HEK293 (cell line): ENCODE results near the gene MAGI2.

Experiments
- CTCF ChIA-PET: fragments of 350-600 bp; formaldehyde crosslinking; extraction: SDS; loops from one replicate; lab custom pipeline; 2021; ENCODE audit warnings: antibody characterized with exemption; lab: Yijun Ruan, JAX
- POLR2A ChIA-PET: fragments of 300-600 bp; formaldehyde crosslinking; extraction: SDS; loops from one replicate; lab custom pipeline; 2020; ENCODE audit warnings: antibody characterized with exemption, inconsistent platforms; lab: Yijun Ruan, JAX
- H3K27ac ChIP-seq: fragments of 200-500 bp; sonication (Bioruptor generic); 2 replicates; pipeline ENCODE4 v1.5.1; 2014; ENCODE audit warnings: low read depth, low read length, control low read depth, inconsistent platforms; ENCODE audit errors: extremely low read depth
- H3K36me3 ChIP-seq, 2 experiments: fragments of 200-500 bp in 1 of 2; sonication (Bioruptor generic) in 1 of 2; 1 replicate in 1 of 2; 2 replicates in 1 of 2; pipeline ENCODE4 v1.5.1; 2014 to 2017; ENCODE audit warnings: inconsistent platforms in 2 of 2, low read length in 2 of 2; ENCODE audit not compliant: control insufficient read depth in 2 of 2, insufficient read depth in 1 of 2
- H3K4me1 ChIP-seq: fragments of 200-500 bp; sonication (Bioruptor generic); 2 replicates; pipeline ENCODE4 v1.5.1; 2014; ENCODE audit warnings: mild to moderate bottlenecking, low read length, inconsistent platforms; ENCODE audit not compliant: control insufficient read depth, insufficient read depth
- H3K4me3 ChIP-seq: 2 replicates; pipeline ENCODE4 v1.5.1; 2011; ENCODE audit warnings: low read depth, mild to moderate bottlenecking, control low read depth, low read length, moderate library complexity
- H3K9me3 ChIP-seq: fragments of 200-500 bp; sonication (Bioruptor generic); 2 replicates; pipeline ENCODE4 v1.5.1; 2014; ENCODE audit warnings: low read depth, low read length, inconsistent platforms; ENCODE audit not compliant: control insufficient read depth, insufficient read depth
- GLIS1 ChIP-seq: fragments of 450-650 bp; formaldehyde crosslinking; IDR thresholded peaks from 2 replicates; pipeline ENCODE4 v1.5.1; 2016; ENCODE audit warnings: missing biosample characterization, missing genetic modification characterization
- REST ChIP-seq: fragments of 450-650 bp; formaldehyde crosslinking; IDR thresholded peaks from 2 replicates; pipeline ENCODE4 v1.5.1; 2016; ENCODE audit warnings: missing biosample characterization, missing genetic modification characterization
- ZFP3 ChIP-seq: fragments of 450-650 bp; formaldehyde crosslinking; IDR thresholded peaks from 2 replicates; pipeline ENCODE4 v1.5.1; 2016; ENCODE audit warnings: low read depth, missing biosample characterization, missing genetic modification characterization
- ZNF10 ChIP-seq: fragments of 450-650 bp; formaldehyde crosslinking; IDR thresholded peaks from 2 replicates; pipeline ENCODE4 v1.5.1; 2017; ENCODE audit warnings: missing biosample characterization, missing genetic modification characterization
- ZNF19 ChIP-seq: fragments of 450-650 bp; formaldehyde crosslinking; IDR thresholded peaks from 2 replicates; pipeline ENCODE4; 2016; ENCODE audit warnings: missing biosample characterization, missing genetic modification characterization, low read depth
- ZNF2 ChIP-seq: fragments of 450-650 bp; formaldehyde crosslinking; IDR thresholded peaks from 2 replicates; pipeline ENCODE4 v1.5.1; 2016; ENCODE audit warnings: missing biosample characterization, missing genetic modification characterization
- ZNF26 ChIP-seq: fragments of 450-650 bp; formaldehyde crosslinking; IDR thresholded peaks from 2 replicates; pipeline ENCODE4 v1.5.1; 2016; ENCODE audit warnings: missing biosample characterization, missing genetic modification characterization
- ZNF37A ChIP-seq: fragments of 450-650 bp; IDR thresholded peaks from 2 replicates; pipeline ENCODE4 v1.5.1; 2018; ENCODE audit warnings: missing biosample characterization, missing genetic modification characterization
- ZNF514 ChIP-seq: fragments of 450-650 bp; formaldehyde crosslinking; IDR thresholded peaks from 2 replicates; pipeline ENCODE4 v1.5.1; 2016; ENCODE audit warnings: missing biosample characterization, missing genetic modification characterization
- ZNF548 ChIP-seq: fragments of 450-650 bp; formaldehyde crosslinking; IDR thresholded peaks from 2 replicates; pipeline ENCODE4 v1.5.1; 2016; ENCODE audit warnings: missing biosample characterization, missing genetic modification characterization
- ZNF626 ChIP-seq: fragments of 450-650 bp; sonication (Bioruptor Pico); formaldehyde crosslinking; IDR thresholded peaks from 2 replicates; pipeline ENCODE4 v1.5.1; 2018; ENCODE audit warnings: missing biosample characterization, missing genetic modification characterization, inconsistent platforms
- ZNF664 ChIP-seq: fragments of 450-650 bp; formaldehyde crosslinking; IDR thresholded peaks from 2 replicates; pipeline ENCODE4 v1.5.1; 2016; ENCODE audit warnings: missing biosample characterization, missing genetic modification characterization
- ZNF768 ChIP-seq: fragments of 450-650 bp; formaldehyde crosslinking; IDR thresholded peaks from 2 replicates; pipeline ENCODE4 v1.5.1; 2018; ENCODE audit warnings: missing biosample characterization, mild to moderate bottlenecking, missing genetic modification characterization
- ZNF785 ChIP-seq: fragments of 450-650 bp; formaldehyde crosslinking; IDR thresholded peaks from 2 replicates; pipeline ENCODE4 v1.5.1; 2016; ENCODE audit warnings: missing biosample characterization, missing genetic modification characterization
- ZNF837 ChIP-seq: fragments of 450-650 bp; formaldehyde crosslinking; IDR thresholded peaks from 2 replicates; pipeline ENCODE4 v1.5.1; 2016; ENCODE audit warnings: missing biosample characterization, missing genetic modification characterization

Gene MAGI2

GRCh38 chr7:78072201-78072590, 1381.3 kb downstream of the MAGI2 start:
- Histone ChIP-seq H3K36me3 (no peaks in the 10 kb centered on the region), H3K4me1 (peaks cover 12% of the 10 kb centered on the region), H3K4me3 (no peak overlapping the region), H3K27ac (no peak overlapping the region), H3K9me3 (no peaks in the 10 kb centered on the region)
- ChIA-PET CTCF (no interaction called here), POLR2A (no interaction called here)
- peak; percentile 28; the same call in 1 of the 2 replicates for TF ChIP-seq ZNF664 (tag by site-specific recombination)
- TF ChIP-seq REST (tag by site-specific recombination) = no peak
- TF ChIP-seq, all 188 proteins: peak for 1

- peaks cover 12% of the 10 kb centered on the region for H3K4me1 ChIP-seq
- H3K27ac ChIP-seq = no peak overlapping the region
- POLR2A ChIA-PET = no interaction called here
- TF ChIP-seq ZNF37A (tag by site-specific recombination) = no peak
- no peak for TF ChIP-seq ZNF19 (tag by site-specific recombination)
- no peak for TF ChIP-seq ZNF514
- no peak for TF ChIP-seq ZNF768 (tag by site-specific recombination)
- TF ChIP-seq GLIS1 = no peak
- TF ChIP-seq ZNF837 (tag by site-specific recombination) = no peak
- TF ChIP-seq ZNF548 (tag by site-specific recombination) = no peak
- no peak for TF ChIP-seq ZFP3 (tag by site-specific recombination)
- no peak for TF ChIP-seq ZNF626 (tag by site-specific recombination)
- H3K4me3 ChIP-seq = no peak overlapping the region
- CTCF ChIA-PET = no interaction called here
- H3K36me3 ChIP-seq = no peaks in the 10 kb centered on the region
- H3K9me3 ChIP-seq = no peaks in the 10 kb centered on the region
Observed at GRCh38 chr7:78071491-78072200, 1381.8 kb downstream of the MAGI2 start.

- ChIA-PET CTCF (no interaction called here), POLR2A (no interaction called here)
- H3K27ac ChIP-seq = no peak overlapping the region
- TF ChIP-seq ZNF10 (tag by site-specific recombination) (no peak), ZNF2 (no peak), ZNF26 (tag by site-specific recombination) (0 out of 2 replicates have a peak, but pooled peaks have one; percentile 7), ZNF785 (no peak)
- H3K4me1 ChIP-seq = no peaks in the 10 kb centered on the region
- no peak overlapping the region for H3K4me3 ChIP-seq
- H3K36me3 ChIP-seq = no peaks in the 10 kb centered on the region
- H3K9me3 ChIP-seq = no peaks in the 10 kb centered on the region
Observed at GRCh38 chr7:78066599-78066998, 1386.9 kb downstream of the MAGI2 start.
